H9 (cell line): ENCODE measurements around the gene TSTD2. TPM values are rescaled to one million over a fixed set of nuclear protein-coding genes. Genes with fewer than 3 reads are reported as not detected.

Experiments
- DNase-seq: peaks from one replicate; pipeline ENCODE4 v3.0.0-alpha.2; 2017
- H2AFZ ChIP-seq: one replicate; pipeline ENCODE4 v1.6.1; 2013; ENCODE audit warnings: mild to moderate bottlenecking, low read length, control low read depth, moderate library complexity
- H2AK5ac ChIP-seq: 2 replicates; pipeline ENCODE4 v1.6.1; 2013; ENCODE audit warnings: low read length, control low read depth, mixed read lengths; ENCODE audit not compliant: insufficient read length
- H2BK120ac ChIP-seq: one replicate; pipeline ENCODE4 v1.6.1; 2013; ENCODE audit warnings: low read depth, mild to moderate bottlenecking, low read length, control low read depth, inconsistent platforms; ENCODE audit not compliant: poor library complexity, severe bottlenecking
- H2BK12ac ChIP-seq: 2 replicates; pipeline ENCODE4 v1.6.1; 2013; ENCODE audit warnings: low read length, control low read depth, mixed read lengths, low read depth; ENCODE audit not compliant: insufficient read length
- H2BK15ac ChIP-seq: 2 replicates; pipeline ENCODE4 v1.6.1; 2013; ENCODE audit warnings: low read depth, low read length, control low read depth
- H2BK20ac ChIP-seq: one replicate; pipeline ENCODE4 v1.6.1; 2013; ENCODE audit warnings: low read depth, mild to moderate bottlenecking, low read length, control low read depth, inconsistent platforms; ENCODE audit not compliant: poor library complexity, severe bottlenecking
- H2BK5ac ChIP-seq: 2 replicates; pipeline ENCODE4 v1.6.1; 2013; ENCODE audit warnings: low read length, control low read depth, mixed read lengths; ENCODE audit not compliant: insufficient read length
- H3K14ac ChIP-seq: 2 replicates; pipeline ENCODE4 v1.6.1; 2013; ENCODE audit warnings: low read length, control low read depth; ENCODE audit not compliant: insufficient read depth
- H3K18ac ChIP-seq: 2 replicates; pipeline ENCODE4 v1.6.1; 2013; ENCODE audit warnings: low read depth, mild to moderate bottlenecking, mixed read lengths, low read length, control low read depth; ENCODE audit not compliant: insufficient read length
- H3K23ac ChIP-seq: 2 replicates; pipeline ENCODE4 v1.6.1; 2013; ENCODE audit warnings: low read length, control low read depth, mixed read lengths, low read depth; ENCODE audit not compliant: insufficient read length
- H3K23me2 ChIP-seq: 2 replicates; pipeline ENCODE4 v1.6.1; 2013; ENCODE audit warnings: low read depth, mild to moderate bottlenecking, mixed read lengths, low read length, control low read depth; ENCODE audit not compliant: insufficient read length, poor library complexity, severe bottlenecking
- H3K27ac ChIP-seq: 2 replicates; pipeline ENCODE4 v1.5.1; 2013; ENCODE audit warnings: low read length, control low read depth, mixed read lengths, low read depth; ENCODE audit not compliant: insufficient read length
- H3K27me3 ChIP-seq: 2 replicates; pipeline ENCODE4 v1.6.1; 2013; ENCODE audit warnings: low read length, control low read depth, inconsistent platforms; ENCODE audit not compliant: insufficient read depth
- H3K4ac ChIP-seq: 2 replicates; pipeline ENCODE4 v1.6.1; 2013; ENCODE audit warnings: low read depth, mild to moderate bottlenecking, control low read depth, inconsistent platforms, low read length, moderate library complexity
- H3K4me1 ChIP-seq: 2 replicates; pipeline ENCODE4 v1.6.1; 2013; ENCODE audit warnings: low read length, control low read depth, inconsistent platforms; ENCODE audit not compliant: insufficient read depth
- H3K4me2 ChIP-seq: 2 replicates; pipeline ENCODE4 v1.6.1; 2013; ENCODE audit warnings: low read length, control low read depth, mixed read lengths; ENCODE audit not compliant: insufficient read length, insufficient read depth
- H3K56ac ChIP-seq: 2 replicates; pipeline ENCODE4 v1.6.1; 2013; ENCODE audit warnings: low read depth, mild to moderate bottlenecking, mixed read lengths, low read length, control low read depth; ENCODE audit not compliant: insufficient read length
- H3K79me1 ChIP-seq: 2 replicates; pipeline ENCODE4 v1.6.1; 2013; ENCODE audit warnings: low read depth, mild to moderate bottlenecking, moderate library complexity, low read length, control low read depth, inconsistent platforms; ENCODE audit not compliant: insufficient read depth, poor library complexity, severe bottlenecking
- H3K79me2 ChIP-seq: 2 replicates; pipeline ENCODE4 v1.6.1; 2013; ENCODE audit warnings: low read length, control low read depth, inconsistent platforms; ENCODE audit not compliant: insufficient read depth
- H3K9ac ChIP-seq: 2 replicates; pipeline ENCODE4 v1.6.1; 2013; ENCODE audit warnings: low read length, control low read depth, mixed read lengths; ENCODE audit not compliant: insufficient read length; ENCODE audit errors: extremely low read depth
- H3K9me3 ChIP-seq: one replicate; pipeline ENCODE4 v1.6.1; 2013; ENCODE audit warnings: low read depth, low read length, inconsistent platforms; ENCODE audit not compliant: control insufficient read depth
- H3T11ph ChIP-seq: one replicate; pipeline ENCODE4 v1.6.1; 2013; ENCODE audit warnings: mild to moderate bottlenecking, low read length, control low read depth, inconsistent platforms
- H4K20me1 ChIP-seq: one replicate; pipeline ENCODE4 v1.6.1; 2013; ENCODE audit not compliant: control insufficient read depth, insufficient read length, insufficient read depth
- H4K5ac ChIP-seq: 2 replicates; pipeline ENCODE4 v1.6.1; 2013; ENCODE audit warnings: low read depth, mild to moderate bottlenecking, mixed read lengths, low read length, control low read depth; ENCODE audit not compliant: insufficient read length
- H4K8ac ChIP-seq: replicated peaks from 2 replicates; pipeline ENCODE4 v1.6.1; 2013; ENCODE audit warnings: low read length, control low read depth, mixed read lengths, low read depth; ENCODE audit not compliant: insufficient read length
- H4K91ac ChIP-seq: 2 replicates; pipeline ENCODE4 v1.6.1; 2013; ENCODE audit warnings: low read depth, mild to moderate bottlenecking, moderate library complexity, mixed read lengths, low read length, control low read depth; ENCODE audit not compliant: insufficient read length
- H3K27ac Mint-ChIP-seq, 3 experiments: 2 replicates in 2 of 3; 3 replicates in 1 of 3; pipeline ENCODE4 v1.8.0; 2020 to 2021; ENCODE audit warnings: mixed read lengths in 3 of 3, mild to moderate bottlenecking in 1 of 3, moderate library complexity in 1 of 3
- H3K27me3 Mint-ChIP-seq: 2 replicates; pipeline ENCODE4 v1.8.0; 2021; ENCODE audit warnings: low read depth, mild to moderate bottlenecking, moderate library complexity, mixed read lengths
- H3K36me3 Mint-ChIP-seq, 3 experiments: 2 replicates in 2 of 3; 3 replicates in 1 of 3; pipeline ENCODE4 v1.8.0; 2020 to 2021; ENCODE audit warnings: low read depth in 3 of 3, mixed read lengths in 3 of 3; ENCODE audit not compliant: insufficient read depth in 1 of 3
- H3K4me1 Mint-ChIP-seq, 2 experiments: 2 replicates each; pipeline ENCODE4 v1.8.0; 2020; ENCODE audit warnings: mixed read lengths in 2 of 2
- H3K4me3 Mint-ChIP-seq, 2 experiments: 2 replicates in 1 of 2; 3 replicates in 1 of 2; pipeline ENCODE4 v1.8.0; 2020 to 2021; ENCODE audit warnings: mild to moderate bottlenecking in 2 of 2, mixed read lengths in 2 of 2, moderate library complexity in 1 of 2
- H3K9me3 Mint-ChIP-seq, 2 experiments: 2 replicates in 1 of 2; 3 replicates in 1 of 2; pipeline ENCODE4 v1.8.0; 2020; ENCODE audit warnings: mild to moderate bottlenecking in 2 of 2, mixed read lengths in 2 of 2, moderate library complexity in 1 of 2
- WGBS: extraction: QIAGEN DNeasy Blood & Tissue Kit; methylation state at CpG from one replicate; pipeline ENCODE4 v1.1.7; 2013; ENCODE audit warnings: missing lambda C conversion rate, low lambda C conversion rate, mixed read lengths; ENCODE audit not compliant: insufficient read length; ENCODE audit errors: extremely low coverage; 5-methylcytosine and 5-hydroxymethylcytosine counted together
- total RNA-seq: library from RNA; stranded (reverse); gene quantifications from 2 replicates; pipeline ENCODE4 v1.2.1, GENCODE V29; 2021
- TF ChIP-seq, protein P1 (sequence below): fragments of 200-600 bp; sonication (generic); conservative IDR thresholded peaks from 3 replicates; pipeline ENCODE4 v1.8.0; 2021; ENCODE audit warnings: antibody characterized with exemption, mild to moderate bottlenecking

The TSTD2 gene
- total RNA-seq, 1 experiment from 2014 or later: 23.5 TPM

DNA sequence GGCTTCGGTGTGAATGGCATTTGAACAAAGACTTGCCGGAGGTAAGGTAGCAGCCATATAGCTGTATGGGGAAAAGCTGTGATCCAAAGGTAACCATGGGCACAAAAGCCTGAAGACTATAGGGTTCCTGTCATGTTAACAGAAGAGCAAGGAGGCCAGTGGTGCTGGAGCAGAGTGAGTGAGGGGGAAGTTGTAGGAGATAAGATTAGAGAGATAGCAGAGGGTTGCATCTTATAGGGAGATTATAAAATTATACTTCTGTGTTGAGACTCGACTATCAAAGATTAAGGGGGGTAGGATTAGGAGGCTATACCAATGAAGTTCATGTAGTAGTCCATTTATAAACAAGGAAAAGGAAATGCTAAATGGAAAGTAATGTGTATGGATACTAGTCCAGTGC is 3.7 kb upstream of the TSTD2 start:
- Mint-ChIP-seq H3K4me1 (peaks cover 19 to 26% of the 10 kb centered on the region in 2 experiments), H3K36me3 (peaks cover 0 to 9% (median 7%) of the 10 kb centered on the region in 3 experiments; a peak in 6 of 7 replicates), H3K27me3 (no peaks in the 10 kb centered on the region), H3K27ac (peak overlapping the region in 2 of 3 experiments; percentile 1 to 32; a peak in 1 of 7 replicates), H3K9me3 (no peaks in the 10 kb centered on the region), H3K4me3 (peak overlapping the region in 1 of 2 experiments; percentile 7; a peak in 1 of 5 replicates)
- Histone ChIP-seq H2BK5ac (no peak overlapping the region), H3K18ac (no peak overlapping the region), H3K9ac (no peak overlapping the region), H3K14ac (no peak overlapping the region), H4K8ac (no peak overlapping the region), H3T11ph (no peak overlapping the region), H2BK120ac (no peak overlapping the region), H2AK5ac (no peak overlapping the region), H4K91ac (no peak overlapping the region), H3K23me2 (peaks cover 10% of the 10 kb centered on the region), H3K23ac (no peak overlapping the region), H3K27ac (no peak overlapping the region), H2BK15ac (no peak overlapping the region), H3K9me3 (no peaks in the 10 kb centered on the region), H2BK20ac (no peak overlapping the region), H3K4me1 (0 out of 2 replicates have a peak, but pooled peaks cover 2% of the 10 kb centered on the region), H4K20me1 (no peaks in the 10 kb centered on the region), H4K5ac (no peak overlapping the region), H2BK12ac (no peak overlapping the region), H2AFZ (no peak overlapping the region), H3K56ac (no peak overlapping the region), H3K79me2 (peaks cover 34% of the 10 kb centered on the region), H3K4ac (no peak overlapping the region), H3K79me1 (no peaks in the 10 kb centered on the region), H3K27me3 (no peaks in the 10 kb centered on the region), H3K4me2 (no peak overlapping the region)
- WGBS: no CpG with 5 or more reads among the region's 3 CpGs
- TF ChIP-seq, protein P1, sequence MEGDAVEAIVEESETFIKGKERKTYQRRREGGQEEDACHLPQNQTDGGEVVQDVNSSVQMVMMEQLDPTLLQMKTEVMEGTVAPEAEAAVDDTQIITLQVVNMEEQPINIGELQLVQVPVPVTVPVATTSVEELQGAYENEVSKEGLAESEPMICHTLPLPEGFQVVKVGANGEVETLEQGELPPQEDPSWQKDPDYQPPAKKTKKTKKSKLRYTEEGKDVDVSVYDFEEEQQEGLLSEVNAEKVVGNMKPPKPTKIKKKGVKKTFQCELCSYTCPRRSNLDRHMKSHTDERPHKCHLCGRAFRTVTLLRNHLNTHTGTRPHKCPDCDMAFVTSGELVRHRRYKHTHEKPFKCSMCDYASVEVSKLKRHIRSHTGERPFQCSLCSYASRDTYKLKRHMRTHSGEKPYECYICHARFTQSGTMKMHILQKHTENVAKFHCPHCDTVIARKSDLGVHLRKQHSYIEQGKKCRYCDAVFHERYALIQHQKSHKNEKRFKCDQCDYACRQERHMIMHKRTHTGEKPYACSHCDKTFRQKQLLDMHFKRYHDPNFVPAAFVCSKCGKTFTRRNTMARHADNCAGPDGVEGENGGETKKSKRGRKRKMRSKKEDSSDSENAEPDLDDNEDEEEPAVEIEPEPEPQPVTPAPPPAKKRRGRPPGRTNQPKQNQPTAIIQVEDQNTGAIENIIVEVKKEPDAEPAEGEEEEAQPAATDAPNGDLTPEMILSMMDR: no peak
- DNase-seq: no peak
